ENCODE measurements around the gene TMEM167A. TPM values are rescaled to one million over a fixed set of nuclear protein-coding genes. Genes with fewer than 3 reads are reported as not detected.
A peak's percentile ranks its signal among the peaks of the same experiment; 100 is the strongest.

Gene TMEM167A
- total RNA-seq (ENCODE audit: low replicate concordance): 106 and 130 TPM in 2 replicates

- peak; percentile 99 for DNase-seq (ENCODE audit: low read depth)
- TF ChIP-seq CTCF (IDR thresholded peaks at IDR 0.05; ENCODE audit: insufficient read depth, low read length): no peak
- peak within 1 kb of the TSS; percentile 90 for H3K4me3 ChIP-seq (ENCODE audit: low read depth, low read length)
These were observed at the start of gene TMEM167A, which contains the start of gene XRCC4 for GRCh38 chr5:83076742-83077661. Gene TMEM167A (minus strand): TSS chr5:83077394. CDS start chr5:83077323, 71 bp downstream. Gene XRCC4 (plus strand): TSS chr5:83077547. CDS start chr5:83104920, 27,373 bp downstream.

- no peak for DNase-seq (ENCODE audit: low read depth)
- TF ChIP-seq CTCF (IDR thresholded peaks at IDR 0.05; ENCODE audit: insufficient read depth, low read length): no peak
- H3K4me3 ChIP-seq (ENCODE audit: low read depth, low read length): no peak overlapping the region
These were observed 49.3 kb upstream of the TMEM167A start for GRCh38 chr5:83126501-83126900.

- TF ChIP-seq CTCF (IDR thresholded peaks at IDR 0.05; ENCODE audit: insufficient read depth, low read length): no peak
- DNase-seq (ENCODE audit: low read depth): no peak
- H3K4me3 ChIP-seq (ENCODE audit: low read depth, low read length): no peak overlapping the region
These were observed 48.4 kb upstream of the TMEM167A start for GRCh38 chr5:83125560-83125959.

- TF ChIP-seq CTCF (IDR thresholded peaks at IDR 0.05; ENCODE audit: insufficient read depth, low read length): no peak
- DNase-seq (ENCODE audit: low read depth): no peak
- H3K4me3 ChIP-seq (ENCODE audit: low read depth, low read length): no peak overlapping the region
These were observed 47.4 kb upstream of the TMEM167A start for GRCh38 chr5:83124593-83124992.

GRCh38 chr5:83118976-83119375 is 41.8 kb upstream of the TMEM167A start:
- no peak for TF ChIP-seq CTCF (IDR thresholded peaks at IDR 0.05; ENCODE audit: insufficient read depth, low read length)
- no peak overlapping the region for H3K4me3 ChIP-seq (ENCODE audit: low read depth, low read length)
- no peak for DNase-seq (ENCODE audit: low read depth)

- no peak for DNase-seq (ENCODE audit: low read depth)
- no peak for TF ChIP-seq CTCF (IDR thresholded peaks at IDR 0.05; ENCODE audit: insufficient read depth, low read length)
- no peak overlapping the region for H3K4me3 ChIP-seq (ENCODE audit: low read depth, low read length)
These were observed 41.3 kb upstream of the TMEM167A start for GRCh38 chr5:83118471-83118870.

Measured in fibroblast of the aortic adventitia (primary cell).